ENCODE data around the gene CCDC81.

Gene CCDC81

GRCh38 chr11:86442420-86442819 is 67.7 kb downstream of the CCDC81 start:
- DNase-seq = no peak

- DNase-seq = no peak
Measured at GRCh38 chr11:86442827-86443226, 68.1 kb downstream of the CCDC81 start.

GRCh38 chr11:86443415-86443814 is 68.7 kb downstream of the CCDC81 start:
- DNase-seq = no peak

GRCh38 chr11:86444981-86445380 is 70.3 kb downstream of the CCDC81 start:
- DNase-seq = no peak

GRCh38 chr11:86446163-86446923 is 71.7 kb downstream of the CCDC81 start:
- no peak for DNase-seq

- DNase-seq = no peak
Measured at GRCh38 chr11:86446924-86447285, 72.2 kb downstream of the CCDC81 start.

GRCh38 chr11:86447763-86448480 is 73.2 kb downstream of the CCDC81 start:
- peak; percentile 20 for DNase-seq

GRCh38 chr11:86449993-86450629 is 75.4 kb downstream of the CCDC81 start:
- peak; percentile 18 for DNase-seq

- DNase-seq = peak; percentile 19
Measured at GRCh38 chr11:86453290-86454030, 78.8 kb downstream of the CCDC81 start.

- DNase-seq = peak; percentile 91
Measured at GRCh38 chr11:86456075-86456939, 81.6 kb downstream of the CCDC81 start.

- no peak for DNase-seq
Measured at GRCh38 chr11:86458294-86459001, 83.8 kb downstream of the CCDC81 start.

- no peak for DNase-seq
Measured at GRCh38 chr11:86459002-86459385, 84.3 kb downstream of the CCDC81 start.

GRCh38 chr11:86459682-86460460 is 85.2 kb downstream of the CCDC81 start:
- DNase-seq = no peak

GRCh38 chr11:86460461-86461385 is 86.0 kb downstream of the CCDC81 start:
- no peak for DNase-seq

- no peak for DNase-seq
Measured at GRCh38 chr11:86461892-86462291, 87.2 kb downstream of the CCDC81 start.

GRCh38 chr11:86463120-86463519 is 88.4 kb downstream of the CCDC81 start:
- no peak for DNase-seq

- DNase-seq = no peak
Measured at GRCh38 chr11:86463955-86464354, 89.3 kb downstream of the CCDC81 start.

GRCh38 chr11:86464509-86465221 is 90.0 kb downstream of the CCDC81 start:
- DNase-seq = no peak

- no peak for DNase-seq
Measured at GRCh38 chr11:86468169-86468568, 93.5 kb downstream of the CCDC81 start.

Data from hematopoietic multipotent progenitor cell treated with erythropoietin and hydrocortisone succinate and interleukin-3 and kit ligand, for 4 days (in vitro differentiated cells).